Breast epithelium (tissue), 4 donors: ENCODE data around the gene GNAQ. TPM values are rescaled to one million over a fixed set of nuclear protein-coding genes. Genes with fewer than 3 reads are reported as not detected.

Source experiments
- DNase-seq, 2 donors: peaks; one replicate each; pipeline ENCODE4 v3.0.0-alpha.2; 2019; ENCODE audit warnings: low spot score in 2 of 2
- H3K27ac ChIP-seq, 2 donors: fragments of 200-600 bp; sonication (generic) in 1 of 2; one replicate each; pipeline ENCODE4 v1.5.1; 2016 to 2019; ENCODE audit warnings: mild to moderate bottlenecking in 1 of 2
- H3K27me3 ChIP-seq, 2 donors: fragments of 200-600 bp; sonication (generic) in 1 of 2; one replicate each; pipeline versions ENCODE4 v1.5.1 to v1.6.0; 2017 to 2019; ENCODE audit warnings: control low read depth in 1 of 2, mild to moderate bottlenecking in 1 of 2
- H3K36me3 ChIP-seq: fragments of 200-600 bp; one replicate; pipeline ENCODE4 v1.5.1; 2019
- H3K4me1 ChIP-seq, 2 donors: fragments of 200-600 bp; sonication (generic); one replicate each; pipeline ENCODE4 v1.5.1; 2016 to 2019; ENCODE audit warnings: control low read depth in 1 of 2
- H3K4me3 ChIP-seq, 3 donors: fragments of 200-600 bp; sonication (generic); 1 replicate in 2 of 3; 2 replicates in 1 of 3; pipeline ENCODE4 v1.5.1; 2016 to 2019; ENCODE audit warnings: mild to moderate bottlenecking in 3 of 3, moderate library complexity in 2 of 3
- H3K9me3 ChIP-seq, 2 donors: fragments of 200-600 bp; sonication (generic) in 1 of 2; one replicate each; pipeline ENCODE4 v1.5.1; 2016 to 2019; ENCODE audit warnings: control low read depth in 1 of 2
- POLR2A ChIP-seq: fragments of 450-650 bp; IDR thresholded peaks from one replicate; pipeline ENCODE4 v1.6.1; 2016; ENCODE audit warnings: antibody characterized with exemption, mild to moderate bottlenecking, moderate library complexity
- POLR2AphosphoS5 ChIP-seq, 3 donors: sonication (generic); formaldehyde crosslinking; IDR thresholded peaks; one replicate each; pipeline ENCODE4 v1.6.1; 2017; ENCODE audit warnings: antibody characterized with exemption in 3 of 3
- intact Hi-C: fragments of 100-400 bp; cut with DNase I; formaldehyde crosslinking; loops from one replicate; pipeline ENCODE4 v1.15.1; 2023; ENCODE audit warnings: low total_unique reads
- total RNA-seq, 3 donors: library from RNA; depleted of rRNA; stranded (reverse); fragments of >200 nt; gene quantifications; one replicate each; pipeline ENCODE4 v1.1.0, GENCODE V29; 2016
- TF ChIP-seq, protein P1 (sequence below), 3 donors: fragments of 450-650 bp; IDR thresholded peaks; one replicate each; pipeline ENCODE4 v1.5.1; 2016 to 2017; ENCODE audit warnings: antibody characterized with exemption in 3 of 3, mild to moderate bottlenecking in 3 of 3, moderate library complexity in 3 of 3

The GNAQ gene
- total RNA-seq, 3 donors from 2014 or later, result 39.0 to 49.3 (median 47.2) TPM

DNA sequence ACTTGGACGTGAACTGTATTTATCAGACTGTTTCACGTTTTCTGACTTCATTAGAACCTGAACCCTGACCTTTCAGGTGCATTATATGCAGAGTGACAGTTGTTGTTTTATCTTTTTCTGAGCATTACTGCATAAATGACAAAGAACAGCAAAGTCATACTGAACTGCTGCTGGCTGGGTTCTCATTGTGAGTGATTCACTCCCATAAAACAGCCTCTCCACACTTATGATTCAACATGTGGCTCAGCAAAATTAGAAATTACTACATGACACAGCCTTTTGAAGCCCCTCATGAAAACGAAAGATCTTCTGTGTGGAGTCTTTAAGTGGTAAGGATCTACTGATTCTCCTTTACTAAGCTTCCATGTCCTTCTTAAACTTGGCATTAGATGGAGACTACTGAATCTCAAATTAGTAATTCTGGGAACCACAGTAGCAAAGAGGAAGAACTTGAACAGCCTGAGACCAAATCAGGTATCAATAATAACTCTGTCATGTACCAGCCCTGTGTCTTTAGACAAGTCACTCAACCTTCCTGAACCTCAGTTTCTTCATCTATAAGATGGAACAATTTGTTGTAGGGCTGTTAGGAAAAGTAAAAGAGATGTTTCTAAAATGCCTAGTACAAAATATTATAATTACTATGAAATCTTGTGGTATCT, 211.2 kb downstream of the GNAQ start:
- no peak overlapping the region for H3K4me3 ChIP-seq
- DNase-seq, result no peak
- intact Hi-C loops, result no loop called here
- H3K36me3 ChIP-seq, result no peaks in the 10 kb centered on the region
- H3K4me1 ChIP-seq, result no peaks in the 10 kb centered on the region
- H3K27ac ChIP-seq, result no peak overlapping the region
- no peaks in the 10 kb centered on the region for H3K9me3 ChIP-seq
- no peak for TF ChIP-seq POLR2A
- no peak for TF ChIP-seq POLR2AphosphoS5 (IDR thresholded peaks at IDR 0.05)
- TF ChIP-seq, protein P1, sequence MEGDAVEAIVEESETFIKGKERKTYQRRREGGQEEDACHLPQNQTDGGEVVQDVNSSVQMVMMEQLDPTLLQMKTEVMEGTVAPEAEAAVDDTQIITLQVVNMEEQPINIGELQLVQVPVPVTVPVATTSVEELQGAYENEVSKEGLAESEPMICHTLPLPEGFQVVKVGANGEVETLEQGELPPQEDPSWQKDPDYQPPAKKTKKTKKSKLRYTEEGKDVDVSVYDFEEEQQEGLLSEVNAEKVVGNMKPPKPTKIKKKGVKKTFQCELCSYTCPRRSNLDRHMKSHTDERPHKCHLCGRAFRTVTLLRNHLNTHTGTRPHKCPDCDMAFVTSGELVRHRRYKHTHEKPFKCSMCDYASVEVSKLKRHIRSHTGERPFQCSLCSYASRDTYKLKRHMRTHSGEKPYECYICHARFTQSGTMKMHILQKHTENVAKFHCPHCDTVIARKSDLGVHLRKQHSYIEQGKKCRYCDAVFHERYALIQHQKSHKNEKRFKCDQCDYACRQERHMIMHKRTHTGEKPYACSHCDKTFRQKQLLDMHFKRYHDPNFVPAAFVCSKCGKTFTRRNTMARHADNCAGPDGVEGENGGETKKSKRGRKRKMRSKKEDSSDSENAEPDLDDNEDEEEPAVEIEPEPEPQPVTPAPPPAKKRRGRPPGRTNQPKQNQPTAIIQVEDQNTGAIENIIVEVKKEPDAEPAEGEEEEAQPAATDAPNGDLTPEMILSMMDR (IDR thresholded peaks at IDR 0.05), result no peak
- no peaks in the 10 kb centered on the region for H3K27me3 ChIP-seq

- TF ChIP-seq, protein P1 (IDR thresholded peaks at IDR 0.05), result peak in 1 of 3 donors; percentile 15
- TF ChIP-seq POLR2A (no peak), POLR2AphosphoS5 (IDR thresholded peaks at IDR 0.05) (no peak)
- DNase-seq, result no peak
- Histone ChIP-seq H3K9me3 (no peaks in the 10 kb centered on the region), H3K27me3 (no peaks in the 10 kb centered on the region), H3K4me1 (no peaks in the 10 kb centered on the region), H3K4me3 (no peak overlapping the region), H3K27ac (peak overlapping the region; percentile 2 to 50), H3K36me3 (no peaks in the 10 kb centered on the region)
- intact Hi-C loops, result no loop called here
Measured at GRCh38 chr9:77819657-77820056, 212.0 kb downstream of the GNAQ start.

- intact Hi-C loops, result no loop called here
- H3K4me3 ChIP-seq, result no peak overlapping the region
- no peaks in the 10 kb centered on the region for H3K4me1 ChIP-seq
- no peaks in the 10 kb centered on the region for H3K36me3 ChIP-seq
- TF ChIP-seq, protein P1 (IDR thresholded peaks at IDR 0.05), result no peak
- TF ChIP-seq POLR2A, result no peak
- TF ChIP-seq POLR2AphosphoS5 (IDR thresholded peaks at IDR 0.05), result no peak
- H3K9me3 ChIP-seq, result no peaks in the 10 kb centered on the region
- no peaks in the 10 kb centered on the region for H3K27me3 ChIP-seq
- no peak overlapping the region for H3K27ac ChIP-seq
- no peak for DNase-seq
Measured at GRCh38 chr9:77817590-77818311, 213.9 kb downstream of the GNAQ start.

GRCh38 chr9:77816641-77817341, 214.8 kb downstream of the GNAQ start:
- TF ChIP-seq, protein P1 (IDR thresholded peaks at IDR 0.05), result no peak
- no peak for TF ChIP-seq POLR2AphosphoS5 (IDR thresholded peaks at IDR 0.05)
- no peak for TF ChIP-seq POLR2A
- H3K9me3 ChIP-seq, result no peaks in the 10 kb centered on the region
- no peak overlapping the region for H3K4me3 ChIP-seq
- no peaks in the 10 kb centered on the region for H3K36me3 ChIP-seq
- H3K27ac ChIP-seq, result no peak overlapping the region
- H3K4me1 ChIP-seq, result no peaks in the 10 kb centered on the region
- intact Hi-C loops, result no loop called here
- no peak for DNase-seq
- H3K27me3 ChIP-seq, result no peaks in the 10 kb centered on the region

- H3K9me3 ChIP-seq, result no peaks in the 10 kb centered on the region
- no peak for TF ChIP-seq POLR2AphosphoS5 (IDR thresholded peaks at IDR 0.05)
- TF ChIP-seq POLR2A, result no peak
- TF ChIP-seq, protein P1 (IDR thresholded peaks at IDR 0.05), result no peak
- intact Hi-C loops, result no loop called here
- H3K27ac ChIP-seq, result no peak overlapping the region
- no peaks in the 10 kb centered on the region for H3K4me1 ChIP-seq
- H3K4me3 ChIP-seq, result no peak overlapping the region
- DNase-seq, result no peak
- no peaks in the 10 kb centered on the region for H3K36me3 ChIP-seq
- H3K27me3 ChIP-seq, result no peaks in the 10 kb centered on the region
Measured at GRCh38 chr9:77815260-77815659, 216.4 kb downstream of the GNAQ start.
